IPS-15b (cell line): ENCODE results near the gene BCL7C.

ENCODE experiments used
- H3K27me3 ChIP-seq: one replicate; pipeline ENCODE4 v1.6.1; 2013; ENCODE audit warnings: low read length; ENCODE audit not compliant: control insufficient read depth, insufficient read depth
- H3K36me3 ChIP-seq: one replicate; pipeline ENCODE4 v1.6.1; 2013; ENCODE audit warnings: low read length; ENCODE audit not compliant: control insufficient read depth, insufficient read depth
- H3K4me1 ChIP-seq: one replicate; pipeline ENCODE4 v1.6.1; 2013; ENCODE audit warnings: mild to moderate bottlenecking, low read length; ENCODE audit not compliant: control insufficient read depth, insufficient read depth
- H3K4me3 ChIP-seq: one replicate; pipeline ENCODE4 v1.5.1; 2013; ENCODE audit warnings: low read depth, low read length
- H3K9ac ChIP-seq: one replicate; pipeline ENCODE4 v1.6.1; 2013; ENCODE audit warnings: low read depth, mild to moderate bottlenecking, low read length
- H3K9me3 ChIP-seq: one replicate; pipeline ENCODE4 v1.6.1; 2013; ENCODE audit warnings: mild to moderate bottlenecking, low read length; ENCODE audit not compliant: control insufficient read depth, insufficient read depth

Gene BCL7C

DNA sequence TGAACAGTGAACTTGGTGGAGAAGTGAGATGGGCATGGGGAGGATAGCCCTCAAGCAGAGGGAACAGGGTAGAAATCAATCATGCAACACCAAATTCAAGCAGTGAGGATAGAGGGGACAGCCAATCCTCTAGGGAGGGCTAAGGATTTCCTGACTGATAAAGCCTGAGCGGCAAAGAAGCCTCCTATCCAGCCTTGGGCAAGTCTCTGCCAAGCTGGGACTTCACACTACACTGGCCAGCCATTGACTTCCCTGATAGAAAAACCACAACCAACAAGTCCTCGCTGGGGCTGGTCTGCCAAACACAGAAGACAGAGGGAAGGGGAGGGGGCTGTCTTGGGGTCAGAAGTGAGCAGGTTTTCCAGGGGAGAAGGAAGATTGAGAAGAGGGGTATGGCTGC, 27.0 kb upstream of the BCL7C start:
- Histone ChIP-seq H3K27me3 (no peaks in the 10 kb centered on the region), H3K4me3 (no peak overlapping the region), H3K9me3 (no peaks in the 10 kb centered on the region), H3K9ac (no peak overlapping the region), H3K4me1 (no peaks in the 10 kb centered on the region), H3K36me3 (no peaks in the 10 kb centered on the region)

DNA sequence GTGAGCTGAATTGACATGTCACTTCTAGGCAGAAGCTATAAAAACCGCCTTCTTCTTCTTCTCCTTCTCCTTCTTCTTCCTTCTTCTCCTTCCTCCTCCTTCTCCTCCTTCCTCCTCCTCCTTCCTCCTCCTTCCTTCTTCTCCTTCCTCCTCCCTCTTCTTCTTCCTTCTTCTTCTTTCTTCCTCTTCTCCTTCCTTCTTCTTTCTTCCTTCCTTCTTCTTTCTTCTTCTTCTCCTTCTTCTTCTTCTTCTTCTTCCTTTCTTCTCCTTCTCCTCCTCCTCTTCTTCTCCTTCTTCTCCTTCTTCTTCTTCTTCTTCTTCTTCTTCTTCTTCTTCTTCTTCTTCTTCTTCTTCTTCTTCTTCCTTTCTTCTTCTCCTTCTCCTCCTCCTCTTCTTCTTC, 24.7 kb upstream of the BCL7C start:
- no peaks in the 10 kb centered on the region for H3K9me3 ChIP-seq
- no peak overlapping the region for H3K4me3 ChIP-seq
- no peaks in the 10 kb centered on the region for H3K4me1 ChIP-seq
- no peak overlapping the region for H3K9ac ChIP-seq
- no peaks in the 10 kb centered on the region for H3K36me3 ChIP-seq
- no peaks in the 10 kb centered on the region for H3K27me3 ChIP-seq

DNA sequence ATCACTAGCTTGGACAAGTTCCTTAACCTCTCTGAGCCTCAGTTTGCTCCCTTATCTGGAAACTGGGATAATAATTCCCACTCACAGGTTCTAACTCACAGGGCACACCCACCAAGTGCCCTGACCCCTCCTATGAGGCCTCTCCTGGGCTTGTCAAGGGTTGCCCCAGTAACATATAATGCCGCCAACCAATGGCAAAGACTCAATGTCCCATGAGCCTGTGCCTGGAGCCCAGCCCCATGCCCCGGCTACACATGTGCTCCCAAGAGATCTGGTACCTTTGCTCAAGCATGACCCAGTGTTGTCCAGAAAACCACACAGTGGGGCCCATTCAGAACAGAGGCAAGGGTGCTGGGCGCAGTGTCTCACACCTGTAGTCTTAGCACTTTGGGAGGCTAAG, 21.0 kb upstream of the BCL7C start:
- Histone ChIP-seq H3K36me3 (no peaks in the 10 kb centered on the region), H3K4me3 (no peak overlapping the region), H3K9me3 (no peaks in the 10 kb centered on the region), H3K27me3 (no peaks in the 10 kb centered on the region), H3K9ac (no peak overlapping the region), H3K4me1 (peaks cover 9% of the 10 kb centered on the region)

DNA sequence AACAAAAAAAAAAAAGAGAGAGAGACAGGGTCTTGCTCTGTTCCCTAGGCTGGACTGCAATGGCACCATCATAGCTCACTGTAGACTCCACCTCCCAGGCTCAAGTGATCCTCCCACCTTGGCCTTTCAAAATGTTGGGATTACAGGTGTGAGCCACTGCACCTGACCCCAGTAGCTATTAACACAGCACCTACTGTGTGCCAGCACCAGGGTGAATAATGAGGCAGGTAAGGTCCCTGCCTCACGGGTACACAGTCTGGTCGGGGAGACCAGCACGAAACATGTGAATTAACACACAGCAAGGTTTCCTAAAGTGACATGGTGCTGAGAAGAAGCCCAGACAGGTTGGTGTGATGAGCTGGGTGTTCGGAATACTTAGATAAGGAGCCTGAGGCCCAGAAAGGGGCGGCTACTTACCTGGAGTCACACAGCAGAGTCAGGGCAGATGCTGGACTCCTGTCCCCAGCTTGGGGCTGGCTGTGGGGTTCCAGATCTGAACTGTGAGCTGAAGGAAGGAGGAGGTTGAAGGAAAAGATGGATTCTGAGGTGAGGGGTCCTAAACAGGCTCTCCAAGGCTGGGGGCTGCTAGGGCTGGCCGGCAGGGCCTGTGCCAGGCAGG, 19.0 kb upstream of the BCL7C start:
- H3K9me3 ChIP-seq, result no peaks in the 10 kb centered on the region
- no peak overlapping the region for H3K4me3 ChIP-seq
- no peaks in the 10 kb centered on the region for H3K36me3 ChIP-seq
- H3K4me1 ChIP-seq, result peaks cover 10% of the 10 kb centered on the region
- H3K9ac ChIP-seq, result no peak overlapping the region
- H3K27me3 ChIP-seq, result no peaks in the 10 kb centered on the region

DNA sequence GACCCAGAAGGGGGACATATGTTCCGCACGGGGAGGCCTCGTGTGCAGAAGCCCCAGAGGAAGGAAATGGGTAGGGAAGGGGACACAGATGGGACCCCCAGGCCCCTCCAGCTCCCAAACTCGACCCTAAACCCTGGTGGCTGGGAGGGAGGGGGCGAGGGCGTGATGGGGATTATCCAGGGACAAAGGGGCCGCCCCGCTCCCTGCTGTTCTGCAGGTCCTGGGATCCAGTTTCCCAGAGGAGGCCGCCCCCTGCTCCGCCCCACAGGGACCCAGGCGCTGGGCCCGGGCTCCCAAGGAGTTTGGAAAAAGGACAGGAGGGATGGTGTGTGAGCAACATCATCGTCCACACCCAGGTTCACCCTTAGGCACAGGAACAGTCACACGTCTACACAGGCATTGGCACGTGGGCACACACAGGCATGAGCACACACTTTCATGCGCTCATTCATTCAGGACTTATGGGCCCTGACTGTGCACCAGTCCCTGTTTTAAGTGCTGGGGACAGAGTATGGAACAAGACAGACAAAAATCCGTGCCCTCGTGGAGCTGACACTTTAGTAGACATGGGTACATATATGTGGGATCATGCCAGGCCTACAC, 16.7 kb upstream of the BCL7C start:
- peak overlapping the region; percentile 16 for H3K4me3 ChIP-seq
- H3K36me3 ChIP-seq, result no peaks in the 10 kb centered on the region
- no peak overlapping the region for H3K9ac ChIP-seq
- H3K9me3 ChIP-seq, result no peaks in the 10 kb centered on the region
- no peaks in the 10 kb centered on the region for H3K27me3 ChIP-seq
- peaks cover 10% of the 10 kb centered on the region for H3K4me1 ChIP-seq

DNA sequence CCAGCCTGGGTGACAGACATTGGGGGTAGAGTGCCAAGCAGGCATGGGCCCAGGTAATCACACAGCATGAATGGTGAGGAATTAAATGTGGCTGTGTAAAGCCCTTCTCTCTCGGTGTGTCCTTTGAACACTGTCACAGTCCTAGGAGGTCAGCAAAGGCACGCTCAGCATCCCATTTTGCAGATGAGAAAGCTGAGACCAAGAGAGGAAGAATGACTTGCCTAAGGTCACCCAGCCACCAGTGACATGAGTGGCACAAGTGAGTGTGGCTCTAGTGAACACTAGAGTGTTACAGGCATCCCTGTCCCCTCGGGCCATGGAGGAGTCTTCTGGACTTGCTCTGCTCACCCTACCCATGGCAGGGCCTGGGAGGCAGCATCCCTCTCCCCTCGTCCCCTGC, 13.2 kb upstream of the BCL7C start:
- H3K27me3 ChIP-seq, result peaks cover 3% of the 10 kb centered on the region
- H3K4me3 ChIP-seq, result no peak overlapping the region
- no peaks in the 10 kb centered on the region for H3K36me3 ChIP-seq
- no peaks in the 10 kb centered on the region for H3K9me3 ChIP-seq
- H3K4me1 ChIP-seq, result peaks cover 13% of the 10 kb centered on the region
- H3K9ac ChIP-seq, result no peak overlapping the region

DNA sequence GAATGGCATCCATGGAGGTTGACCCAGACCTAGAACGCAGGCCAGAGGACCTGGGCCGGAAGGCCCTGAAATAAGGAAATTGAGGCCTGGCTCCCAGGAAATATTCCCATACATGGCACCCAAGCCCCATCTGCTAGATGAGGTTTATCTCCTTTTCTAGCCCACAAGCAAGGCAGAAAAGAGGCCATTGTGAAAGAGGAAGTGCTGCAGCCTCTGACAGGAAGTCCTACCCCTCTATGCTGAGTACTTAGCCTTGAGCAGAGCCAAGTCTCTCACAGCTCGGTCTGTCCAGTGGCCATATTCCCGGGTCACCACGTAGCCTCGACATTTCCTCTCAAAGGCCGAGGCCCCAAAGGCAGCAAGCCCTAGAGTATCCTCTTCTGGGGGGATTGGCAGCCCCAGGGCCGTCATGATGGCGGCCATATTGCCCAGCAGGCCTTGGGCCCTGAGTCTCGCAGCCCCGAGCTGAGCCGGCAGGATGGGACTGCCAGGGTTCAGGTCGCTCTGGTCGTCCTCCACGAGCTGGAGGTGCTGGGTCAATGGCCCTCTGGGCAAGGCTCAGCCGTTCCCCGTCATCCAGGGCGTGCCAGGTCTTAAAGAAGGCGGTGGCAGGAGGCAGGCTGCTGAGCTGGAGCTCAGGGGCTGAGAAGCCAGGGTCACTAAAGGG, 10.4 kb upstream of the BCL7C start:
- Histone ChIP-seq H3K36me3 (no peaks in the 10 kb centered on the region), H3K4me1 (peaks cover 3% of the 10 kb centered on the region), H3K27me3 (peaks cover 17% of the 10 kb centered on the region), H3K4me3 (no peak overlapping the region), H3K9ac (no peak overlapping the region), H3K9me3 (no peaks in the 10 kb centered on the region)

DNA sequence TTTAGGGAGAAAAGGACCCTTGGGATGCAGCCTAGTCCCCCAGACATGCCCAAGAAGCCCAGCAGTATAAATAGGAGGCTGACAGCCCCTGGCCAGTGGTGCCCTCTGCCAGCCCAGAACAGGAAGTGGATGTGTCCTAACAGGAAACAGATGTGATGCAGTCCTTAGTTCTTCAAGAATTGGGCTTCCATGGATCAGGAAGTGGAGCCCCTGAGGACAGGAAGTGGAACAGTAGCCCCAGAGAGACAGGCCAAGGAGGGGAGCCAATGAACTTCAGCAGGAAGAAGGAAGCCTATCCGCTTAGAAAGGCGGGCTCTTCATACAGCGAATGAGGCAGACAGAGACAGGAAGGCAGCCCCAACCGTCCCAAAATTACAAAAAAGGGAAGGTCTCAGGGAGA, 9.7 kb upstream of the BCL7C start:
- no peak overlapping the region for H3K4me3 ChIP-seq
- no peak overlapping the region for H3K9ac ChIP-seq
- peaks cover 3% of the 10 kb centered on the region for H3K4me1 ChIP-seq
- H3K27me3 ChIP-seq, result peaks cover 22% of the 10 kb centered on the region
- no peaks in the 10 kb centered on the region for H3K36me3 ChIP-seq
- H3K9me3 ChIP-seq, result no peaks in the 10 kb centered on the region

DNA sequence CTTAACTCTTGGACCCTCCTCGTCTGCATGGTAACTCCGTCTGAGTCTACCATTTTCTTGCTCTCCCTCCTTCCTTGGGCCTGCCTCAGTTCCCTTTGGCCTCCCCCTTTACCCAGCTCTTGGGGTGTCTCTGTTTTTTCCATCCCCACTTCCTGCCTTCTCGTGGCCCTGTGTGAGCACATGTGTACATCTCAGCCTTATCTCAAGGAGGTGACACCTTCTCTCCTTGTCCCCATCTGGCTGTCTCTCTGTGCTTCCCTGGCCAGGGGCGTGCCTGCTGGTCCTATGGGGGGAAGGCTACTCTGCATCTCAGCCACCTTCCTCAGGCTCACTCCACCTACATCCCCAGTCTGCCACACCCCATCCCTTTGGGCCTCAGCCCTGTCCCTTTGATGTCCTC, 9.1 kb upstream of the BCL7C start:
- Histone ChIP-seq H3K4me1 (peaks cover 3% of the 10 kb centered on the region), H3K27me3 (peaks cover 22% of the 10 kb centered on the region), H3K36me3 (no peaks in the 10 kb centered on the region), H3K9ac (no peak overlapping the region), H3K4me3 (no peak overlapping the region), H3K9me3 (no peaks in the 10 kb centered on the region)

DNA sequence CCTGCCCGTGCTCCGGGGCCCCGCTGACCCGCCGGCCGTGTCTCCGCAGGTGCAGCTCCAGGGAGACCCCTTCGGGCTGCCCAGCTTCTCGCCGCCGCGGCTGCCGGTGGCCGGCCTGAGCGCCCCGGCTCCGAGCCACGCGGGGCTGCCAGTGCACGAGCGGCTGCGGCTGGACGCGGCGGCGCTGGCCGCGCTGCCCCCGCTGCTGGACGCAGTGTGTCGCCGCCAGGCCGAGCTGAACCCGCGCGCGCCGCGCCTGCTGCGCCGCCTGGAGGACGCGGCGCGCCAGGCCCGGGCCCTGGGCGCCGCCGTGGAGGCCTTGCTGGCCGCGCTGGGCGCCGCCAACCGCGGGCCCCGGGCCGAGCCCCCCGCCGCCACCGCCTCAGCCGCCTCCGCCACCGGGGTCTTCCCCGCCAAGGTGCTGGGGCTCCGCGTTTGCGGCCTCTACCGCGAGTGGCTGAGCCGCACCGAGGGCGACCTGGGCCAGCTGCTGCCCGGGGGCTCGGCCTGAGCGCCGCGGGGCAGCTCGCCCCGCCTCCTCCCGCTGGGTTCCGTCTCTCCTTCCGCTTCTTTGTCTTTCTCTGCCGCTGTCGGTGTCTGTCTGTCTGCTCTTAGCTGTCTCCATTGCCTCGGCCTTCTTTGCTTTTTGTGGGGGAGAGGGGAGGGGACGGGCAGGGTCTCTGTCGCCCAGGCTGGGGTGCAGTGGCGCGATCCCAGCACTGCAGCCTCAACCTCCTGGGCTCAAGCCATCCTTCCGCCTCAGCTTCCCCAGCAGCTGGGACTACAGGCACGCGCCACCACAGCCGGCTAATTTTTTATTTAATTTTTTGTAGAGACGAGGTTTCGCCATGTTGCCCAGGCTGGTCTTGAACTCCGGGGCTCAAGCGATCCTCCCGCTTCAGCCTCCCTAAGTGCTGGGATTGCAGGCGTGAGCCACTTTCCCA, 8.4 kb upstream of the BCL7C start:
- peaks cover 22% of the 10 kb centered on the region for H3K27me3 ChIP-seq
- H3K4me1 ChIP-seq, result peaks cover 3% of the 10 kb centered on the region
- H3K4me3 ChIP-seq, result peak overlapping the region; percentile 55
- H3K9me3 ChIP-seq, result no peaks in the 10 kb centered on the region
- H3K36me3 ChIP-seq, result no peaks in the 10 kb centered on the region
- no peak overlapping the region for H3K9ac ChIP-seq

DNA sequence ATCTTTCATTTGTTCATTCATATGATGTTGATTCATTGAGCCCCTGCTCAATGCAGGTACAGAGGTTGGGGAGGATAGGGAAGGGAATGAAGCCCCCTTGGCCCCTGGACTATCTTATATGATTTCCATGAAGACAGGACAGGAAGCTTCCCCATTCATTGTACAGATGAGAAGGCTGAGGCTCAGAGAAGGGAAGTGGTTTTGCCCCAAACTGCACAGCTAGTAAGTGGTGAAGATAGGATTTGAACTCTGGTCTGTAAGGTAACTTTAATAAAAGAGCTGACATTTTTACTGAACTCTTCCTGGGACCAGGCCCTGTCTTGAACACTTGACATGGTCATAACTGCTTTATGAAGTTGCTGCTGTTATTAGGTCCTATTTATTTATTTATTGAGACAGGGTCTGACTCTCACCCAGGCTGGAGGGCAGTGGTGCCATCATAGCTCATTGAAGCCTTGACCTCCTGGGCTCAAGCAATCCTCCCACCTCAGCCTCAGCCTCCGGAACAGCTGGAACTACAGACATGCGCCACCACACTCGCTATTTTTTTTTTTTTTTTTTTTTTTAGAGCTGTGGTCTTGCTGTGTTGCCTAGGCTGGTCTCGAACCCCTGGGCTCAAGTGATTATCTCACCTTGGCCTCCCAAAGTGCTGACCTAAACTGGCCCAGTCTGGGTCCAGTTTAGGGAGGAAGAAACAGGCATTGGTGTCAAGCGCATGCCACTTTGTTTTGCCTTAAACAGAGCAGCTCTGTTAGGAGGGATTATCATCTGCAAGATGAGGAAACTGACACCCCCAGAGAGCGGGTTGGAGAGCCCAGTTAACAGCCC, 7.5 kb upstream of the BCL7C start:
- Histone ChIP-seq H3K9me3 (no peaks in the 10 kb centered on the region), H3K36me3 (no peaks in the 10 kb centered on the region), H3K4me3 (peak overlapping the region; percentile 37), H3K9ac (no peak overlapping the region), H3K27me3 (peaks cover 22% of the 10 kb centered on the region), H3K4me1 (peaks cover 3% of the 10 kb centered on the region)
